KOPT-K1 (cell line): ENCODE data around the gene UBTD2.
"Not testable (repeated sequence)": the region's sequence is repeated elsewhere in the genome, so short reads cannot be mapped to it uniquely, and the experiment has no call there.

ENCODE experiments used
- H3K27ac ChIP-seq: fragments of 200-600 bp; sonication (generic); 2 replicates; pipeline ENCODE4 v1.5.1; 2016; ENCODE audit warnings: antibody characterized with exemption, mild to moderate bottlenecking, low read depth, low read length; ENCODE audit not compliant: poor library complexity, severe bottlenecking
- H3K36me3 ChIP-seq: fragments of 200-600 bp; sonication (generic); 2 replicates; pipeline ENCODE4 v1.5.1; 2017; ENCODE audit warnings: antibody characterized with exemption, mild to moderate bottlenecking, low read length, moderate library complexity; ENCODE audit not compliant: insufficient read depth
- H3K9me3 ChIP-seq: fragments of 200-600 bp; sonication (generic); 2 replicates; pipeline ENCODE4 v1.5.1; 2017; ENCODE audit warnings: antibody characterized with exemption, low read length, mild to moderate bottlenecking; ENCODE audit not compliant: insufficient read depth, poor library complexity, severe bottlenecking

UBTD2 gene

GRCh38 chr5:172283020-172283861 lies at the start of gene UBTD2:
Gene UBTD2 (minus strand): TSS chr5:172283764. CDS start chr5:172283665, 99 bp downstream.
- H3K9me3 ChIP-seq, result peaks cover under 1% of the 10 kb centered on the region
- peaks cover 2% of the 10 kb centered on the region; the same call in 1 of the 2 replicates for H3K36me3 ChIP-seq
- H3K27ac ChIP-seq, result peak within 1 kb of the TSS; percentile 74

GRCh38 chr5:172326901-172327300 lies 43.3 kb upstream of the UBTD2 start:
- not testable (repeated sequence) for H3K36me3 ChIP-seq, H3K9me3 ChIP-seq, H3K27ac ChIP-seq

GRCh38 chr5:172325452-172325851 lies 41.9 kb upstream of the UBTD2 start:
- H3K27ac ChIP-seq, result no peak overlapping the region
- H3K9me3 ChIP-seq, result no peaks in the 10 kb centered on the region
- no peaks in the 10 kb centered on the region for H3K36me3 ChIP-seq

GRCh38 chr5:172322028-172322965 lies 38.7 kb upstream of the UBTD2 start:
- no peak overlapping the region for H3K27ac ChIP-seq
- H3K36me3 ChIP-seq, result no peaks in the 10 kb centered on the region
- no peaks in the 10 kb centered on the region for H3K9me3 ChIP-seq

GRCh38 chr5:172321593-172321992 lies 38.0 kb upstream of the UBTD2 start:
- Histone ChIP-seq H3K9me3 (no peaks in the 10 kb centered on the region), H3K27ac (no peak overlapping the region), H3K36me3 (no peaks in the 10 kb centered on the region)

GRCh38 chr5:172319708-172320441 lies 36.3 kb upstream of the UBTD2 start:
- no peaks in the 10 kb centered on the region for H3K9me3 ChIP-seq
- H3K36me3 ChIP-seq, result no peaks in the 10 kb centered on the region
- no peak overlapping the region for H3K27ac ChIP-seq

- Histone ChIP-seq H3K36me3 (no peaks in the 10 kb centered on the region), H3K9me3 (no peaks in the 10 kb centered on the region), H3K27ac (no peak overlapping the region)
Observed at GRCh38 chr5:172315587-172316493, 32.3 kb upstream of the UBTD2 start.

GRCh38 chr5:172313915-172314314 lies 30.4 kb upstream of the UBTD2 start:
- no peak overlapping the region for H3K27ac ChIP-seq

GRCh38 chr5:172312286-172312685 lies 28.7 kb upstream of the UBTD2 start:
- Histone ChIP-seq H3K27ac (no peak overlapping the region), H3K36me3 (no peaks in the 10 kb centered on the region), H3K9me3 (no peaks in the 10 kb centered on the region)

More at GRCh38 chr5:172313915-172314314, 30.4 kb upstream of the UBTD2 start:
- Histone ChIP-seq H3K9me3 (no peaks in the 10 kb centered on the region), H3K36me3 (no peaks in the 10 kb centered on the region)

GRCh38 chr5:172311605-172312004 lies 28.0 kb upstream of the UBTD2 start:
- Histone ChIP-seq H3K9me3 (no peaks in the 10 kb centered on the region), H3K36me3 (no peaks in the 10 kb centered on the region), H3K27ac (no peak overlapping the region)

- H3K36me3 ChIP-seq, result no peaks in the 10 kb centered on the region
- no peak overlapping the region for H3K27ac ChIP-seq
- H3K9me3 ChIP-seq, result no peaks in the 10 kb centered on the region
Observed at GRCh38 chr5:172311026-172311425, 27.5 kb upstream of the UBTD2 start.

GRCh38 chr5:172305380-172305779 lies 21.8 kb upstream of the UBTD2 start:
- H3K36me3 ChIP-seq, result no peaks in the 10 kb centered on the region
- H3K27ac ChIP-seq, result no peak overlapping the region
- peaks cover 14% of the 10 kb centered on the region for H3K9me3 ChIP-seq

- Histone ChIP-seq H3K9me3 (peaks cover 14% of the 10 kb centered on the region), H3K36me3 (no peaks in the 10 kb centered on the region), H3K27ac (no peak overlapping the region)
Observed at GRCh38 chr5:172303572-172304335, 20.2 kb upstream of the UBTD2 start.
